CD4-positive, alpha-beta T cell treated with Interleukin-15 for 1 hour (primary cell): ENCODE measurements around the gene FOXK2.

Experiments used
- DNase-seq: peaks from one replicate; pipeline ENCODE4 v3.0.0-alpha.2; 2020

The FOXK2 gene

DNA sequence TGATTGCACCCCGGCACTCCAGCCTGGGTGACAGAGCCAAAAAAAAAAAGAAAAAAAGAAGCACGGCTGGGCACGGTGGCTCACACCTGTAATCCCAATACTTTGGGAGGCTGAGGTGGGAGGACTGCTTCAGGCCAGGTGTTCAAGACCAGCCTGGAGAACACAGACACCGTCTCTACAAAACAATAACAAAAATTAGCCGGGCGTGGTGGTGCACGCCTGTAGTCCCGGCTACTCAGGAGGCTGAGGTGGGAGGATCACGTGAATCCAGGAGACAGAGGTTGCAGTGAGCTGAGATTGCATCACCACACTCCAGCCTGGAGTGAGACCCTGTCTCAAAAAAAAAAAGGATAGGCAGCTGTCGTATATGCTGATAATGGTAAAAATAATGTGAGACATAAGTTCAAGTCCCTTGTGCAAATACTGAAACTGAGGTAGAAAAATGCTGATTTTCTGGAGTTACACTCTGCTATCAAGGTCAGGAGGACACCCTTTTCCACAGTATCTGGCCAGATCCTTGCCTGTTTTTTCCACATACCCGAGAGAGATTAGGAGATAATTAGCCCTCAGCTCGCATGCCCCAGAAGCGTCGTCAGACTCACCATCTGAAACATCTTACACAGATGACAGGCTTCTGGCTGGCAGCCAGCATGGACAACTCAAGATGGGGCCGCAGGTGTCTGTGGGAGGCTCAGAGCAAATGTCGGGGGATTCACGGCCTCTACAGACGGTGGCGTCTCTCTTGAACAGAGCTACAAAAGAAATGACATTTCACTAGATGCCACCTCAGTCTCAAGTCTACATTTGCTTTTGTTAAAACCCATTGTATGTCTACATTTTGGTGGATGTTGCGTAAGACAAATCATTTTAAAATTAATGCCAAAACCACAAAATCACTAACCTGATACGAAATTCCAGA is 91.9 kb downstream of the FOXK2 start:
- DNase-seq, result no peak

DNA sequence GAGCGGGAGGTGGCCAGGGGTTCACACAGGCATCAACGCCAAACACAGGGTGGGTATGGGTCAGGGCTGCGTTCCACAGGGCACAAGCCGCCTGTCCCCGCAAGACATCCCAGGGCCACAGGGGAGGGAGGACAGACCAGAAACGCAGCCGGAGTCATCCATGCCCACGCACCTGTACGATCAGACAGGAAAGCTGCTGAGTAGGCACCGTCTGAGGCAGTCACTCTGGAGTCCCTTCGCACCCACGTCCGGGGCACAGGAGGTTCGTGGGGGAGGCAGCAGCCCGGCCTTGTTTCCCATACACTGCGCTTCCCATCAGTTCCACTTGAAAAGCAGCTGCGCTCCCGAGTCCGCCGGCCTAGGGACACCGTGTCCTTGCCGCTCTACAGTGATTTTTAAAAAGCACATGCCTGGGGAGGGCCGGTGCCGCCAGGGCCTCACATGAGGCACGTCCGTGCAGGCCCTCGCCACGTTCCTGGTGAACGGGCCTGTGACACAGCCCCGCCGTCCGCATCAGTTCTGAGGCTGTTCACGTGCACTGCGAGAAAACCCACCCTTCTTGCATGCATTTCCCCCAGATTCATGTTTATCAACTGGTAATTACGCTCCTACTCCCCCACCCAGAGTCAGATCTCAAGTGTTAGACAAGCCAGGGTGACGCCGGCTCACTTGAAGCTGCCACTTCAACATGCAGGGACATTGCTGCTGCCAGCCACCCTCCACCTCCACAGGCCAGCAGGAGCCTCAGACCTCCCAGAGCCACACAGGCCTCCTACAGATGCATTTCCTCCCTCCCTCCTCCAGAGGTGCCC is 94.0 kb downstream of the FOXK2 start:
- no peak for DNase-seq

DNA sequence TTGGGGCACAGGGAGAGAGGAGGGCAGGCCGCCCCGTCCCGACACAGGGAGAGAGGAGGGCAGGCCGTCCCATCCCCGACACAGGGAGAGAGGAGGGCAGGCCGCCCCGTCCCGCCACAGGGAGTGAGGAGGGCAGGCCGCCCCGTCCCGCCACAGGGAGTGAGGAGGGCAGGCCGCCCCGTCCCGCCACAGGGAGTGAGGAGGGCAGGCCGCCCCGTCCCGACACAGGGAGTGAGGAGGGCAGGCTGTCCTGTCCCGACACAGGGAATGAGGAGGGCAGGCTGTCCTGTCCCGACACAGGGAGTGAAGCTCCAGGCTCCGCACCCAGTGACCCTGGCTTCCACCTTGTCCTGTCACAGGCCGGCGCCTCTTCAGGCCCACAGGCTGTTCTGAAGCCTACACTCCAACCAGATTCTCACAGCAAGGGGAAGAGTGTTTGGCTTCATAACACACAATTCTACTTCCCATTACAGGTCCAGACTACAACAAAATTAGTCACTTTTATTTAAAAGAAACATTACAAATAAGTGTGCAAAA is 94.6 kb downstream of the FOXK2 start:
- DNase-seq, result no peak

DNA sequence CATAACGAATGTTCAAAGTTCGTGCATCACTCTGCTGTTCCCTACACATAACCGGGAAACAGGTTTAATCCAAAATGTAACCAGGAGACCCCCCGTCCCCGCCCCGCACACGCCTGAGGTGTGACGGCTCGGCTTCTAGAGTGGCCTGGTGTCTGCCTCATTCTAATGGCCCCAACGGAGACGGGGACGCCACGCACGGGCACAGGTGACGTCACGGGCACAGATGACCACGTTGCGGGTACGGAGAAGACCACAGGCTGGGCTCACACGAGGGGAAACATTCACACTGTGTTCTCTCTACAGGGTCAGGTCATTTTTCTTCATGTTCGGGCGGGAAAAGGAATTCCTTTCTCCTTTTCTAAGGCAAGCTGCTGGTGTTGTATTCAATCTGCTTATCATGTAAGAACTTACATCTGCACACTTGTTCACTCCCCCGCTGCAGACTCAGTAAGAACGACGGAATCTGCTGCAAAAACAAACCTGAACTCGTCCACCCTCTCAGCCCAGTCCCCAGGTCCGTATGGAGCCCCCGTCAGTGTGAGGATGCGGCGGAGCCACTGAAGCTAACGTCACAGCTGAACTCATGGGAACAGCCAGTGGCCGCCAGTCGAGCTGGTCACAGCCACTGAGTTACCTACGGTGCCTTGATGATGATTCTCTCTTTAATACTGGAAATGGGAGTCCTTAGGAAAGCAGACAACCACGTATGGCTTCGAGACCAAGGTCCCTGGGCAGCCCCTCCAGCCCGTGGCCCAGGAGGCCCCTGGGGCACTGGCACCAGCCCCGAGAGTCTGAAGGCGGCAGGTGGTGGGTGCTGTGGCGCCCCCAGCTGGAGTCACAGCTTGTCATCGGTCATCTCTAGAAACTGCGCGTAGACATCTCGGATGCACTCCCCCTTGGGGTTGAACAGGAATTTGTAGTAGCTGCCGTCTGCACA is 95.8 kb downstream of the FOXK2 start:
- DNase-seq, result no peak

DNA sequence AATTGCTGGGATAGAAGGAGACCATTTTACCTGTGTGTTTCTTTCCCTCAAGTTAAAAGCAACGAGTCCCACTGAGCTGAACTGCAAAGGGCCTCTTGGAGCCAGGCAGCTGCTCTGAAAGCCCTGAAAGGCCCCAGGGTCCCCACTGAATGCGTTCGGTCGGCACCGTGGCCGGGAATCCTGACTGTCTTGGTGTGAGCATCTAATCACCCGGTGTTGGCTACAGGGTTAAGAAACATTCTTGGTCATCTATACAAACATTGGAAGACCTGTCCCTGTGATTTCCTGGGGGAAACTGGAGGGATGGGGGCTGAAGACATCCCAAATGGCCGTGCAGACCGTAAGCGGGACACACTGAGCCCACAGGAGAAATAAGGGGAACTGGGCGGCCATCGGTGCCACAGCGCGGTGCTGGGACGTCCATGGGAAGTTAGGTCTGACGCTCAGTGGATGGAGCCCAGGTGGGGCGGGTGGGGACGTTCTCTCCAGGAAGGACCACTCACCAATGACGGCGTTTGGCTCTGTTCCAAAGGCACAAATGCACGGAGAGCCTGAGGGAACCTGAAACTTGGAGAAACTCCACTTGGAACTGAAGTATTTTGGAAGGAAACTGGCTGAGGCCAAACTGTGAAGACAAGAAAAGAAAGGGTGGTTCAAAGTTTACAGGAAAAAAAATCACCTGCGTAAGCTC is 96.6 kb downstream of the FOXK2 start:
- no peak for DNase-seq

DNA sequence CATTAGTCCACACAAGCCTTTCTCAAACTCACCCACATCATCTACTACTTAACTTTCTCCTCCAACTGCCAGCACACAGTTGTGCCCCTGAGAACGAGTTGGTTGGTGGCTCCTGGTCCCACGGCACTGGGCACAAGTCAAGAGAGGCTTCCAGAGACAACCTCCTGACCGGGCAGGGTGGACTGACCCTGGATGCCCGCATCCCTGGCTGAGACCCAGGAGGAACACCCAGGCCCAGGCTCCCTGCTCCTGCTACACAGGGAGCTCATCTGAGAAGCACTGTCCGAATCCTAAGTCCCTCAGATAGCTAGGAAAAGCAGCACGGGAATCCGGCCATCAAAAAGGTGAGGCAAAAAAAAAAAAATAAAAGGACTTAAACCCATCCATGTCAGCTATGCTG is 99.7 kb downstream of the FOXK2 start:
- no peak for DNase-seq

DNA sequence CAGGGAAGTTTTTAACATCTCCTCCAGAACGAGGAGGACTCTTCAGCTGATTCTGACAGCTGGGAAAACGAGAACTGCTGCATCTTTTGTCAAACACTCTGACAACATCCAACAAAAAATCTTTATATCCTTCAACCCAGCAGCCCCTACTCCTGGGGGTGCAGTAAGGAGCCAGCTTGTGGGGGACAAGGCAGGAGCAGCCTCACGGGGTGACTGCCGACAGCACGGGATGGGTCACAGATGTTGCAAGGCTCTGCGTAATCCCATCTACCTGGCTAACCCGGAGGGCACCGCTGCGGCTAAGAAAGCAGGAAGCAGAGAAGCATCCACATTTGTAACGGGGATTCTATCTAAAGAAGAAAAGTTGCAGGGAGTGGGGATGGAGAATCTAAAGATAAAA is 100.1 kb downstream of the FOXK2 start:
- no peak for DNase-seq

DNA sequence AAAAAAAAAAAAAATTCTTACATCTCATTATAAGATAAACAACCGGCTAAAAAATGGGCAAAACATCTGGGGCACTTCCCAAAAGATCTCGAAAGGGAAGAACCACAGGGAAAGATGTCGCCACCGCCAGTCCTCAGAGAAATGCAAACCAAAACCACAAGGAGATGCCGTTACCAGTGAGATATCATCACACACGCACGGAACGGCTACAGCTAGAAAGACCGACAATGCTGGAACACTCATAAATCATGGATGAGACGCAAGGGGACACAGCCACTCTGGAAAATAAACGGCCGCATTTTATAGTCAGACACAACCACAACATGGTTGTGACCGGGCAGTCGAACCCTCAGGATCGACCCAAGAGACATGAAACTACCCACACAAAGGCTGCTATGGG is 104.2 kb downstream of the FOXK2 start:
- DNase-seq, result no peak

DNA sequence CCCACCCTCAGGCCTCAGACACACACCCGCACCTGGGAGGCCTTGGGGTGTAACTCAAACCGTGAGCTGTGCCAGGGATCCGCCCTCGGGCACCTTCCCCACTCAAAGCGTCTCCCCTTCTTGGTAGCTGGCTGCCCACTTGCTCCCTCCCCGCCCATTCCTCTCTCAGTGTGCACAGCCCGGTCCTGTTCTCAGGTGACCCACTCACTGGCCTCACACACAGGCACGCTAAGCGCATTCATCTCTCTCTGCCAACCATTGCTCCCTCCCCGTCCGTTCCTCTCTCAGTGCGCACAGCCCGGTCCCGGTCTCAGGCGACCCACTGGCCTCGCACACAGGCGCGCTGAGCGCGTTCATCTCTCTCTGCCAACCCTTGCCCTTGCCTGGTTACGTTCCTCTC is 107.9 kb downstream of the FOXK2 start:
- no peak for DNase-seq

DNA sequence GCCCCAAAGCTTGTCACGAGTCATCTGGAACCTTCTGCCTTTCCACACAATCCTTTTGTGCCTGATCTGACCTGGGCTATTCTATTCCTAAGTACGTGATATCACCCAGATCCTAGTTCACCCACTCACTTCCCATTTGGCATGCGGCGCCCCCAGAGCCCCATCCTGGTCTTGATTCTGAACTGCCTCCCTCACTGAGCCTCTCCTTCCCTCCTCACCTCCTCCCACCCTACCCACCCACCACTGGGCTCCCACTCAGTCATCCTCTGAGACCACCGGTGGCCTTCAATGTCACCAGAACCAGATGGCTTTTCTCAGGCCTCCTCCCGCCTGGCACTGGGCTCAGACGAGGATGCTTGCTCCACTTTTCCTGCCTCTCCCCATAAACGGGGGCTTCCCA is 110.2 kb downstream of the FOXK2 start:
- DNase-seq, result no peak

DNA sequence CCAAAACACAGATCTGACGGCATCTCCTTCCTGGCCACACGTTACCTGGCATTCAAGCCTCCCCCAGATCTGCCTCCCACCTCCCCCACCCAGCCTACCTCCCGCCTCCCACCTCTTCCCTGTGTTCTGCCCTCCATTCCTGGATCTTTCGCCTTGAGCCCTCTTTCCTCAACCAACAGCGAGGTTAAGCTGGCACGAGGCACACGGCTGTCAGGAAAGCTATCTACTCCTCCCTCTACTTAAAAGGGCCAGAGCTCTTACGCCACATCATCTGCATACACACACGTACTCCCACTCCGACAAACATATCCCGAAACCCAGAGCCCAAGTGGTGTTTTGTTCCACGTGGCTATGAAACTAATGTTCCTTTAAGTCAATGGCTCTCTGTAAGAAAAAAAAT is 110.7 kb downstream of the FOXK2 start:
- DNase-seq, result no peak

DNA sequence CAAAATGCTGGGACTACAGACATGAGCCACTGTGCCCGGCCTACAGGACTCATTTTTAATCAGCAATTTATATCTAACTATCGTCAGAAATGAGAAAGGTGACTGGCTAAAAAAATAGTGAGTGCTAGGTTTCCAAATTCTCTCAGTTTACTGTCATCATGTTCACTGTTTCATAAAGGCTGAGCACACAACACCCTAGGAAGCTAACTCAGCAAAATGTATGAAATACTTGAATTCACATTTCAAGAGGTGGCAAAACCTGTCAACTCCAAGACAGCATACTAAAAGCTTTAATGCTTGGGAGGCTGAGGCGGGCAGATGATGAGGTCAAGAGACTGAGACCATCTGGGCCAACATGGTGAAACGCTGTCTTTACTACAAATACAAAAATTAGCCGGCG is 112.0 kb downstream of the FOXK2 start:
- DNase-seq, result no peak

DNA sequence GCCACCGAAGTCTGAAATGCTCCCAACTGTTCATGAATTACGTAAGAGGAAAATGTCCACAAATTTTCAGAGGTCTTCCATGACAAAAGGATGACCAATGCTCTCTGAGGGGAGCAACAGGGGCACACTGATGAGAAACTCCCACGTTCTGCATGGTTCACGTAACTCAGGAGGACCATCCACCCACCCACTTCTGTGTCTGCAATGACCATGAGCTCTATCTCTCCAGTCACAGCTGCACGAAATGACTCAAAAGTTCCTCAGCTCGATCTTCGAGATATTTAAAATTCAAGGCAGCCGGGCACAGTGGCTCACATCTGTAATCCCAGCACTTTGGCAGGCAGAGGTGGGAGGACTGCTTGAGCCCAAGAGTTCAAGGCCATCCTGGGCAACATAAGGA is 112.9 kb downstream of the FOXK2 start:
- no peak for DNase-seq

DNA sequence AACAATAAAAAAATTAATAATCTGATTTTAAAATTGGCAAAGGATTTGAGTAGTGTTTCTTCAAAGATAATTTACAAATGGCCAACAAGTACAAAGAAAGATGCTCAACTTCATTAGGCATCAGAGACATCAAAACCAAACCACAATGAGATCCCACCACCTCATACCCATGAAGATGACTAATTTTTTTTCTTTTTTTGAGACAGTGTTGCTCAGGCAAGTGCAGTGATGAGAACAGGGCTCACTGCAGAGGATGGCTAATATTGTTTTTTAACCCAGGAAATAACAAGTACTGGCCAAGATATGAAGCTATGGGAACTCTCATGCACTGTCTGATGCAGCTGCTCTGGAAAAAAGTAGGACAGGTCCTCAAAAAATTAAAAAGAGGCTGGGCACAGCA is 113.8 kb downstream of the FOXK2 start:
- no peak for DNase-seq

DNA sequence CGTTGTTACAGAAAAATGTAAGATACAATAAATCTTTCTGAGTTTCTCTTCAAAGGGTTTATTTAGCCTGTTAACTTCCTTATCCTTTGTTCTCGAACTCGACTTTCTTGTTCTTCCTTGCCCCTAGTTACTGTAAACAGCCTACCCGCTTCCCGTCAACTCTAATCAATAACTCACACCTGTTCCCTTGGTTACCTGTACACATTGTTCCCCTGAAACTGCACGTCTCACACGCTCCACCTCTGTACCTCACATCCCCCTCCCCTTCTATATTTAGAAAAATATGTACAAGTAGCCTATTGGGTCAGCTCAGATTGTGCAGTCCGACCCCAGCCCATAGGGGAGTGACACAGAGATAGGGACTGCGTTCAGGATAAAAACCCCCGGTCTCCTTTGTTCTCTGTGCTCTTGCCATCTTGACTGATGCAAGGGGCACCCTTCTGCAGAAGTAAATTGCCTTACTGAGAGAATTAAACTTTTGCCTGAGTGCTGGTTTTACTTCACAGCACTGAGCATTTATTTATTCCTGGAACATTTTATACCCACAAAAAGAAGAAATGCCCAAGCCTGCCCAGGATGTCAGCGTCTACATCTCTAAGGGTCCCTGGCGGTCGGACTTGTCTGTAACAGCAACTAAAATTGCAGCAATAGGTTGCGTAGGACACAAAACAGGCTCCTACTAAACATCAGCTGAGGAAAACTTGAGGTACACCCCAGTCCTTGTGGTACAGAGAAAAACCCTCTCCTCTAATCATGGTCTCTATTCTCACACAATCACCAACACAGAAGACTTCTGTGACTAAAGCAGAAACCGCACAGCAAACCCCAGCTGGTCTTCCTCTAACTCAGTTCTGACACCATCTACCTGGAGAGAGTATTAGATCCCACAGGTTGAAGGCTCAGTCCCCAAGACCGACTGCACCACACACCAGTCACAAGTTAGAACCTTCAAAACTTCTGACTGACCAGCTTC is 117.4 kb downstream of the FOXK2 start:
- DNase-seq, result no peak

DNA sequence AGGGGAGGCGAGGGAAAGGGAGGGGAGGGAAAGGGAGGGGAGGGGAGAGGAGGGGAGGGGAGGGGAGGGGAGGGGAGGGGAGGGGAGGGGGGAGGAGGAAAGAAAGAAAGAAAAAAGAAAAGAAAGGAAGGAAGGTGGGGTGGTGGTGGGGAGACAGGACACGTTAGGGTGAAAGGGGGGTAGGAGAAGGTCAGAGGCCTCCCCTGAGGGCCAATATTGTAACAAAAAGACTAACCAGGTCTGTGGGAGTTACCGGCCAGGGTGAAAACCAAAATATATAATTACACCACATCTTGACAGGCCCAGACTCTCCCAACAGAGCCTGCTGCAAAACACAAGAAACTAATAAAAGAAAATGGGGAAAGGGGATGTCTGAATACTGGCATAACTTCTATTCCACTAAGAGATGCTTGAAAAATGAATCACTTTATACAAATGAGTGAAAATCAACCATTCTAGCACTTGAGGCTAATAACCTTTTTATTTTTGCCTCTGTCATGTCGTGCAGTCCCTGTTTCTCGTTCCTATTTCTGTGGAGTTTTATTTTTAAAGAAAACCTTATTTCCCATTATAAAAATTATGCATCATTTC is 118.7 kb downstream of the FOXK2 start:
- no peak for DNase-seq

DNA sequence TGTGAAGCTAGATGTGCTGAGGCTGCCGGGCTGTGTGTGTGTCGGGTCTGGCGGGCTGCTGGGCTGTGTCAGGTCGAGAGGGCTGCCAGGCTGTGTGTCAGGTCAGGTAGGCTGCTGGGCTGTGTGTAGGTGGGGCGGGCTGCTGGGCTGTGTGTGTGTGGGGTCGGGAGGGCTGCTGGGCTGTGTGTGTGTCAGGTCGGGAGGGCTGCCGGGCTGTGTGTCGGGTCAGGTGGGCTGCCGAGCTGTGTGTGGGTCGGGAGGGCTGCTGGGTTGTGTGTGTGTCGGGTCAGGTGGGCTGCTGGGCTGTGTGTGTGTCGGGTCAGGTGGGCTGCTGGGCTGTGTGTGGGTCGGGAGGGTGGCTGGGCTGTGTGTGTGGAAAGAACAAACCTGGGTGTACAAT is 120.1 kb downstream of the FOXK2 start:
- no peak for DNase-seq

DNA sequence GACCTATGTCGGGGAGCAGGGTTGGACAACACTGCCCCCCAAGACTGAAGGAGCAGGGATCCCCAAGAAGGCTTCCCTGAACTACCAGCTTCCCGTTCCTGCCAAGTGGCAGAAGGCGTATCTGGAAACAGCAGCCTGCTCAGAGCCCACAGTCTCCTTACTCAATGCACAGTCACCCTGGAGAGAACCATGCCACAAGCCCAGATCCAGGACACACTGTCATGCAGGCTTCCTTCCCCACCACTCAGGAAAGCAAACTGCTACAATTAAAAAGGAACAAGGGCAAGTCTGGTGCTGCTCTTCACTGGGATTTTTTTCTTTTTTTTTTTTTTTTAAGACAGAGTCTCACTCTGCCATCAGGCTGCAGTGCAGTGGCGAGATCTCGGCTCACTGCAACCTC is 120.5 kb downstream of the FOXK2 start:
- DNase-seq, result no peak

DNA sequence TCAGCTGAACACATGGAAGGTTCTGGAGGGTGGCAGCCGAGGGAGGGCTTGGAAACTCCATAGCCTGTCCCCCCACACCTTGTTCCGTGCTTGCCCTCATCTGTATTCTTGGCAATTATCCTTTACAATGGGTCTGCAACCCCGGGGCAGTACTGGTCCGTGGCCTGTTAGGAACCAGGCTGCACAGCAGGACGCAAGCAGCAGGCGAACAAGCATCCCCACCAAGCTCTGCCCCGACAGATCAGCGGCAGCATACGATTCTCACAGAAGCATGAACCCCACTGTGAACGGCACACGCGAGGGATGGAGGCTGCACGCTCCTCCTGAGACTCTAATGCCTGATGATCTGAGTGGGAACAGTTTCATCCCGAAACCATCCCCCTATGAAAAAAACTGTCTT is 122.5 kb downstream of the FOXK2 start:
- no peak for DNase-seq

DNA sequence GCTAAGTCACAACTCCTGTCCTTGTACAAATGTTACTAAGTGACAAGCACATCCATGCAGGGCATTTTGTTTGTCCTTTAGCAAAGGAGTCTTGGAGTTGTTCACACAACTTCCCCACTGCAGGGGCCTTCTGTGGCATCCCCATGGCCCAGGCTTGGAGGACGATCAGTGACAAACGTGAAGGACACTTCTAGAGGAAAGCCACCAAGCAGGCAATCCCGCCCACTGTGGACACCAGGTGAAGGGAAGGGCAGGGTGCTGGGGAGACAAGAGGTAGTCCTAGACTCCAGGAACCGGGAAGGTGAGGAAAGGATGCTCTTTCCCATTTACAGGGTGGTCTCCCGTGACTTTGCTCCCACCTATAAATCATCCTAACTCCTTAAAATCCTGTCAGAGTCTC is 124.6 kb downstream of the FOXK2 start:
- no peak for DNase-seq

DNA sequence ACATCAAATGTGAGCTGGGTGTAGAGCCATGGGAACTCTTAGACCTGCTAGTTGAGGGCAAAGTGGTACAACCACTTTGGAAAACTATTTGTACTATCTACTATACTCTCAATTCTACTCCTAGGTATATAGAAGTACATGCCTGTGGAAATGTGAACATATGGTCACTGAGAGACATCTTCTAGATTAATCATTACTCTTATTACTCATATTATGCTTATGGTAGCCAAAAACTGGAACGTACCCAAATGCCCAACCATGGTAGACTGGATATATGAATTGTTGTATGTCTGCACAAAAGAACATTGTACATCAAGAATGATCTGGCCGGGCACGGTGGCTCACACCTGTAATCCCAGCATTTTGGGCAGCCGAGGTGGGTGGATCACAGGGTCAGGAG is 126.0 kb downstream of the FOXK2 start:
- no peak for DNase-seq
